PC-3 (cell line): ENCODE measurements around the gene RPS3.

Experiments
- EZH2 ChIP-seq: fragments of 300-600 bp; sonication (generic); IDR thresholded peaks from one replicate; pipeline ENCODE4 v1.6.1; 2017; ENCODE audit warnings: antibody characterized with exemption, mild to moderate bottlenecking, low read length; ENCODE audit not compliant: unreplicated experiment
- EZH2phosphoT487 ChIP-seq: fragments of 300-600 bp; sonication (generic); IDR thresholded peaks from 2 replicates; pipeline ENCODE4 v1.6.1; 2018; ENCODE audit warnings: mild to moderate bottlenecking, antibody characterized with exemption, low read length, borderline replicate concordance
- TF ChIP-seq, protein P1 (sequence below): fragments of 300-600 bp; sonication (generic); conservative IDR thresholded peaks from 2 replicates; pipeline ENCODE4 v1.5.1; 2017; ENCODE audit warnings: antibody characterized with exemption, low read depth, mild to moderate bottlenecking, low read length

DNA sequence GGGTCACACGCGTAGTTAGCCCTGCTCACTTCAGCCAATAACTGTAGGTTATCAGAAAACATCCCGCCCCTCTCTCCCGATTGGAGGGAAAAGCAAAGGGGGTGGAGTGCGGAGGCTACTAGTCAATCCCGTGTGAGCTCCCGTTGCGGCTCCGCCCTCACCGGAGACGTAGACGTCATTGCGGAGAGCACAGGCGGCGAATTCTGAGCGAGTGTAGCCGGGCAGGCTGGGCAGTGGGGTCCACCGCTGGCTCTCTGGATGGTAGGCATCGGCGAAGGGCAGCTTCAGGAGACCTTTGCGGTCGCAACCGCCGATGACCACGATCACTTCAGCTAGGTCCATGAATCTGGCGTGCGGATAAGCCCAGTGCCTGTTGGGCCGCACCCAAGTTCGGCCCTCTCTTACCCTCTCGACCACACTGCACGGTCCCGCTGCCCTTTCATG is 29.0 kb downstream of the RPS3 start:
- TF ChIP-seq, protein P1, sequence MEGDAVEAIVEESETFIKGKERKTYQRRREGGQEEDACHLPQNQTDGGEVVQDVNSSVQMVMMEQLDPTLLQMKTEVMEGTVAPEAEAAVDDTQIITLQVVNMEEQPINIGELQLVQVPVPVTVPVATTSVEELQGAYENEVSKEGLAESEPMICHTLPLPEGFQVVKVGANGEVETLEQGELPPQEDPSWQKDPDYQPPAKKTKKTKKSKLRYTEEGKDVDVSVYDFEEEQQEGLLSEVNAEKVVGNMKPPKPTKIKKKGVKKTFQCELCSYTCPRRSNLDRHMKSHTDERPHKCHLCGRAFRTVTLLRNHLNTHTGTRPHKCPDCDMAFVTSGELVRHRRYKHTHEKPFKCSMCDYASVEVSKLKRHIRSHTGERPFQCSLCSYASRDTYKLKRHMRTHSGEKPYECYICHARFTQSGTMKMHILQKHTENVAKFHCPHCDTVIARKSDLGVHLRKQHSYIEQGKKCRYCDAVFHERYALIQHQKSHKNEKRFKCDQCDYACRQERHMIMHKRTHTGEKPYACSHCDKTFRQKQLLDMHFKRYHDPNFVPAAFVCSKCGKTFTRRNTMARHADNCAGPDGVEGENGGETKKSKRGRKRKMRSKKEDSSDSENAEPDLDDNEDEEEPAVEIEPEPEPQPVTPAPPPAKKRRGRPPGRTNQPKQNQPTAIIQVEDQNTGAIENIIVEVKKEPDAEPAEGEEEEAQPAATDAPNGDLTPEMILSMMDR: no peak
- TF ChIP-seq EZH2 (no peak), EZH2phosphoT487 (no peak)
